ENCODE data around the gene DDA1. TPM values are rescaled to one million over a fixed set of nuclear protein-coding genes. Genes with fewer than 3 reads are reported as not detected.

DDA1 gene
- total and polyA plus RNA-seq, 2 of the 13 experiments (the other 11 are each of a cell fraction or from before 2014, with no cell fraction given): 24.5 to 26.0 TPM

GRCh38 chr19:17266975-17267788 lies 42.2 kb upstream of the DDA1 start, which contains the start of gene BABAM1 (continued):
- TF ChIP-seq ZNF687 (CRISPR knock-in tag; IDR thresholded peaks at IDR 0.05) (peak; percentile 47), ZHX2 (IDR thresholded peaks at IDR 0.05; ENCODE audit: low read depth) (peak; percentile 88), ZHX2 (CRISPR knock-in tag; IDR thresholded peaks at IDR 0.05; ENCODE audit: borderline replicate concordance) (no peak), ETS1 (CRISPR knock-in tag; IDR thresholded peaks at IDR 0.05) (no peak), YY1 (IDR thresholded peaks at IDR 0.05; ENCODE audit: insufficient read depth, insufficient replicate concordance, low read depth, low read length) (peak; percentile 98), ZFY (CRISPR knock-in tag; IDR thresholded peaks at IDR 0.05) (peak; percentile 58), GABPA (IDR thresholded peaks at IDR 0.05; ENCODE audit: low read depth, low read length) (peak; percentile 84), GABPA (CRISPR knock-in tag; IDR thresholded peaks at IDR 0.05; ENCODE audit: low read depth) (peak; percentile 99), SP1 (IDR thresholded peaks at IDR 0.05) (no peak), SP1 (CRISPR knock-in tag; IDR thresholded peaks at IDR 0.05) (peak; percentile 49), FOXA3 (CRISPR knock-in tag; IDR thresholded peaks at IDR 0.05) (peak; percentile 26; the same call in 1 of the 2 replicates), GFI1 (CRISPR knock-in tag; IDR thresholded peaks at IDR 0.05; ENCODE audit: borderline replicate concordance) (0 out of 2 replicates have a peak, but pooled peaks have one; percentile 35), GABPB1 (CRISPR knock-in tag; IDR thresholded peaks at IDR 0.05) (peak; percentile 97)
